ENCODE results near the gene PPP4R4. TPM values are rescaled to one million over a fixed set of nuclear protein-coding genes. Genes with fewer than 3 reads are reported as not detected.
A peak's percentile ranks its signal among the peaks of the same experiment; 100 is the strongest.

Gene PPP4R4
- total RNA-seq, 4 donors from 2014 or later = 0.56 to 8.6 (median 1.7) TPM

GRCh38 chr14:94127330-94127729 is 46.8 kb upstream of the PPP4R4 start:
- no peak for DNase-seq (ENCODE audit: low spot score in 2 of 2)
- 86 to 96% methylated on average over 6 of the region's 6 CpGs for WGBS, 2 donors
- intact Hi-C loops (cut with DNase I; ENCODE audit: low total_unique reads) = no loop called here
- TF ChIP-seq CTCF (IDR thresholded peaks at IDR 0.05) = no peak
- no peak for TF ChIP-seq POLR2A (IDR thresholded peaks at IDR 0.05)
- no peak overlapping the region for H3K4me3 ChIP-seq (ENCODE audit: low read depth, poor library complexity, severe bottlenecking)

- WGBS, 2 donors = 87 to 94% methylated on average over 14 of the region's 14 CpGs
- intact Hi-C loops (cut with DNase I; ENCODE audit: low total_unique reads) = no loop called here
- TF ChIP-seq CTCF (IDR thresholded peaks at IDR 0.05) (no peak), POLR2A (IDR thresholded peaks at IDR 0.05) (no peak)
- H3K4me3 ChIP-seq (ENCODE audit: low read depth, poor library complexity, severe bottlenecking) = no peak overlapping the region
- DNase-seq (ENCODE audit: low spot score in 2 of 2) = peak; percentile 8 to 84
Measured at GRCh38 chr14:94128216-94128839, 45.8 kb upstream of the PPP4R4 start.

GRCh38 chr14:94129111-94129757 is 44.9 kb upstream of the PPP4R4 start, which contains the start of gene IFI27L2:
Gene IFI27L2 (minus strand): TSS chr14:94129604. CDS start chr14:94129564, 40 bp downstream.
- 1 to 4% methylated on average over 13 to 27 of the region's 27 CpGs for WGBS, 2 donors
- intact Hi-C loops (cut with DNase I; ENCODE audit: low total_unique reads) = no loop called here
- peak; percentile 67 to 94 for DNase-seq (ENCODE audit: low spot score in 2 of 2)
- no peak for TF ChIP-seq POLR2A (IDR thresholded peaks at IDR 0.05)
- TF ChIP-seq CTCF (IDR thresholded peaks at IDR 0.05) = no peak
- peak within 1 kb of the TSS; percentile 34 for H3K4me3 ChIP-seq (ENCODE audit: low read depth, poor library complexity, severe bottlenecking)

- DNase-seq (ENCODE audit: low spot score in 2 of 2) = peak; percentile 41 to 85
- intact Hi-C loops (cut with DNase I; ENCODE audit: low total_unique reads) = no loop called here
- peak overlapping the region; percentile 11 for H3K4me3 ChIP-seq (ENCODE audit: low read depth, poor library complexity, severe bottlenecking)
- WGBS, 2 donors = 0 to 1% methylated on average over 11 to 12 of the region's 12 CpGs
- no peak for TF ChIP-seq POLR2A (IDR thresholded peaks at IDR 0.05)
- TF ChIP-seq CTCF (IDR thresholded peaks at IDR 0.05) = no peak
Measured at GRCh38 chr14:94129758-94130414, 44.2 kb upstream of the PPP4R4 start.

- 39 to 42% methylated on average over 4 of the region's 4 CpGs for WGBS, 2 donors
- DNase-seq (ENCODE audit: low spot score in 2 of 2) = peak in 1 of 2 donors; percentile 41
- TF ChIP-seq POLR2A (IDR thresholded peaks at IDR 0.05) (no peak), CTCF (IDR thresholded peaks at IDR 0.05) (no peak)
Measured at GRCh38 chr14:94132285-94132887, 41.7 kb upstream of the PPP4R4 start.

More at GRCh38 chr14:94132285-94132887, 41.7 kb upstream of the PPP4R4 start:
- intact Hi-C loops (cut with DNase I; ENCODE audit: low total_unique reads) = no loop called here
- no peak overlapping the region for H3K4me3 ChIP-seq (ENCODE audit: low read depth, poor library complexity, severe bottlenecking)

All from lower leg skin (tissue), 4 donors.